ENCODE measurements around the gene COX5A. TPM values are rescaled to one million over a fixed set of nuclear protein-coding genes. Genes with fewer than 3 reads are reported as not detected.
A peak's percentile ranks its signal among the peaks of the same experiment; 100 is the strongest.

The COX5A gene
- total RNA-seq, 2 experiments from 2014 or later: 40.7 to 44.2 TPM

DNA sequence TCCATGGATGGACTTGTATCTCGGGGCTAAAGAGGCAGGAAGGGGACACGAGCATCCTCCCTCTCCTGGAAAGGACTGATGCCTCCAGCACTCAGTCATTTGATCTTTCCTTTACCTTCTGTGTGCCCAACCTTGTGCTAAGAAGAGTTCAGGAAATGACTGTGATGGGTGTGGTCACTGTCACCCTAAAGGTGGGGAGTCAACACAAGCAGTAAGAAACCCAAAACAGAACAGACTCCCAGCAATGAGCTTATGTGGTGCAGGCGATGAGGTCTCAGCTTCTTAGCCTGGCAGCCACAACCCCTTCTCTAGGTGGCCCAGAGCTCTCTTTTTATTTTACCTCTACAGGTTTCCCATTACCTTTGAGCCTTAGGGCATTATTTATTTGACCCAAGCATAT is 44.2 kb downstream of the COX5A start:
- Histone ChIP-seq H3K36me3 (ENCODE audit: insufficient read depth, low read length) (peaks cover 41% of the 10 kb centered on the region), H3K4me1 (ENCODE audit: insufficient read depth, low read length) (peaks cover 68% of the 10 kb centered on the region), H3K9me3 (ENCODE audit: control insufficient read depth in 1 of 2, insufficient read depth in 1 of 2, low read length in 2 of 2) (no peaks in the 10 kb centered on the region), H3K27me3 (ENCODE audit: control insufficient read depth in 1 of 2, insufficient read depth in 2 of 2, low read length in 2 of 2) (no peaks in the 10 kb centered on the region), H3K27ac (ENCODE audit: low read depth in 1 of 2, low read length in 2 of 2) (peak overlapping the region; percentile 5 to 75), H3K4me3 (ENCODE audit: low read length) (no peak overlapping the region)
- Mint-ChIP-seq H3K27me3 (no peaks in the 10 kb centered on the region), H3K36me3 (ENCODE audit: low read depth) (peaks cover 38% of the 10 kb centered on the region), H3K4me3 (peak overlapping the region; percentile 70), H3K27ac (peak overlapping the region; percentile 86), H3K9me3 (no peaks in the 10 kb centered on the region), H3K4me1 (ENCODE audit: low read depth) (peaks cover 43% of the 10 kb centered on the region)
- ChIA-PET POLR2A (interaction anchor here (0.6 to 2.6 kb wide), 14 partner anchors 8 to 116 kb away, joined by 3 to 21 read pairs (median 5); partner anchors contain the start of genes COX5A, CSK, FAM219B and SCAMP2), CTCF (interaction anchor here (1.3 to 1.6 kb wide), 2 partner anchors 8 to 122 kb away, joined by 4 to 8 read pairs; no protein-coding TSS in a partner anchor)
- intact Hi-C loops (cut with DNase I, micrococcal nuclease): loop anchor here (5.0 kb wide), 2 partner anchors 44 to 51 kb away; partner anchors contain the start of genes COX5A (in 1 of the 2) and ULK3 (in 1 of the 2)
- TF ChIP-seq, protein P1, sequence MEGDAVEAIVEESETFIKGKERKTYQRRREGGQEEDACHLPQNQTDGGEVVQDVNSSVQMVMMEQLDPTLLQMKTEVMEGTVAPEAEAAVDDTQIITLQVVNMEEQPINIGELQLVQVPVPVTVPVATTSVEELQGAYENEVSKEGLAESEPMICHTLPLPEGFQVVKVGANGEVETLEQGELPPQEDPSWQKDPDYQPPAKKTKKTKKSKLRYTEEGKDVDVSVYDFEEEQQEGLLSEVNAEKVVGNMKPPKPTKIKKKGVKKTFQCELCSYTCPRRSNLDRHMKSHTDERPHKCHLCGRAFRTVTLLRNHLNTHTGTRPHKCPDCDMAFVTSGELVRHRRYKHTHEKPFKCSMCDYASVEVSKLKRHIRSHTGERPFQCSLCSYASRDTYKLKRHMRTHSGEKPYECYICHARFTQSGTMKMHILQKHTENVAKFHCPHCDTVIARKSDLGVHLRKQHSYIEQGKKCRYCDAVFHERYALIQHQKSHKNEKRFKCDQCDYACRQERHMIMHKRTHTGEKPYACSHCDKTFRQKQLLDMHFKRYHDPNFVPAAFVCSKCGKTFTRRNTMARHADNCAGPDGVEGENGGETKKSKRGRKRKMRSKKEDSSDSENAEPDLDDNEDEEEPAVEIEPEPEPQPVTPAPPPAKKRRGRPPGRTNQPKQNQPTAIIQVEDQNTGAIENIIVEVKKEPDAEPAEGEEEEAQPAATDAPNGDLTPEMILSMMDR (IDR thresholded peaks at IDR 0.05): no peak
- ATAC-seq (ENCODE audit: poor library complexity): peak; percentile 68
- DNase-seq: peak in 12 of 14 experiments; percentile 24 to 88 (median 33)

DNA sequence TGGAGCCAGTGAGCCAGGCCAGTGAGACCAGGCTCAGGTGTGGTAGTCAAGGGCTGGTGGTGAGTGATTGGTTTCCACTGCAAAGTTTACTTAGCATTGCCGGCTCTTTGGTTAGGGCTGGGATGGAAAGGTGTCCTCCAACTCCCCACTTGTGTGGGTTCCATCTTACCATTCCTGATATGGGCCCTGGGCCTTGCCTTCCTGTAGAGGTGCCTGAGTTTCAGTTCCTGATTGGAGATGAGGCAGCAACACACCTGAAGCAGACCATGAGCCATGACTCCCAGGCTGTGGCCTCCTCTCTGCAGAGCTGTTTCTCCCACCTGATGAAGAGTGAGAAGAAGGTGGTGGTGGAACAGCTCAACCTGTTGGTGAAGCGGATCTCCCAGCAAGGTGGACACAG is 44.9 kb downstream of the COX5A start:
- Histone ChIP-seq H3K9me3 (ENCODE audit: control insufficient read depth in 1 of 2, insufficient read depth in 1 of 2, low read length in 2 of 2) (no peaks in the 10 kb centered on the region), H3K27me3 (ENCODE audit: control insufficient read depth in 1 of 2, insufficient read depth in 2 of 2, low read length in 2 of 2) (no peaks in the 10 kb centered on the region), H3K36me3 (ENCODE audit: insufficient read depth, low read length) (peaks cover 37% of the 10 kb centered on the region), H3K4me3 (ENCODE audit: low read length) (no peak overlapping the region), H3K4me1 (ENCODE audit: insufficient read depth, low read length) (peaks cover 70% of the 10 kb centered on the region), H3K27ac (ENCODE audit: low read depth in 1 of 2, low read length in 2 of 2) (peak overlapping the region; percentile 5 to 75)
- TF ChIP-seq, protein P1 (IDR thresholded peaks at IDR 0.05): no peak
- peaks cover 43% of the 10 kb centered on the region for H3K4me1 Mint-ChIP-seq (ENCODE audit: low read depth)
- no peaks in the 10 kb centered on the region for H3K27me3 Mint-ChIP-seq
- H3K4me3 Mint-ChIP-seq: peak overlapping the region; percentile 70
- ChIA-PET CTCF (interaction anchor here (1.6 kb wide), 1 partner anchor 9 kb away, joined by 8 read pairs; no protein-coding TSS in a partner anchor), POLR2A (interaction anchor here (0.6 to 2.6 kb wide), 7 partner anchors 9 to 115 kb away, joined by 3 to 21 read pairs (median 6); partner anchors contain the start of genes FAM219B and SCAMP2)
- DNase-seq (no peak), ATAC-seq (ENCODE audit: poor library complexity) (no peak)
- H3K9me3 Mint-ChIP-seq: no peaks in the 10 kb centered on the region
- intact Hi-C loops (cut with DNase I, micrococcal nuclease): loop anchor here (5.0 kb wide), 2 partner anchors 44 to 51 kb away; partner anchors contain the start of genes COX5A (in 1 of the 2) and ULK3 (in 1 of the 2)
- H3K27ac Mint-ChIP-seq: peak overlapping the region; percentile 86
- peaks cover 33% of the 10 kb centered on the region for H3K36me3 Mint-ChIP-seq (ENCODE audit: low read depth)

GRCh38 chr15:74892313-74892712 is 45.6 kb downstream of the COX5A start:
- no peak overlapping the region for H3K4me3 ChIP-seq (ENCODE audit: low read length)
- CTCF ChIA-PET: no interaction called here
- Mint-ChIP-seq H3K4me3 (peak overlapping the region; percentile 27), H3K9me3 (no peaks in the 10 kb centered on the region), H3K36me3 (ENCODE audit: low read depth) (peaks cover 32% of the 10 kb centered on the region), H3K27me3 (no peaks in the 10 kb centered on the region), H3K4me1 (ENCODE audit: low read depth) (peaks cover 43% of the 10 kb centered on the region), H3K27ac (peak overlapping the region; percentile 86)
- DNase-seq: peak in 1 of 14 experiments; percentile 43
- H3K27me3 ChIP-seq (ENCODE audit: control insufficient read depth in 1 of 2, insufficient read depth in 2 of 2, low read length in 2 of 2): no peaks in the 10 kb centered on the region
- ATAC-seq (ENCODE audit: poor library complexity): no peak
- H3K36me3 ChIP-seq (ENCODE audit: insufficient read depth, low read length): peaks cover 32% of the 10 kb centered on the region
- H3K27ac ChIP-seq (ENCODE audit: low read depth in 1 of 2, low read length in 2 of 2): peak overlapping the region in 1 of 2 donors; percentile 75
- H3K9me3 ChIP-seq (ENCODE audit: control insufficient read depth in 1 of 2, insufficient read depth in 1 of 2, low read length in 2 of 2): no peaks in the 10 kb centered on the region
- TF ChIP-seq, protein P1 (IDR thresholded peaks at IDR 0.05): no peak
- peaks cover 66% of the 10 kb centered on the region for H3K4me1 ChIP-seq (ENCODE audit: insufficient read depth, low read length)
- intact Hi-C loops (cut with DNase I, micrococcal nuclease): loop anchor here (5.0 kb wide), 2 partner anchors 45 to 50 kb away; partner anchors contain the start of genes COX5A (in 1 of the 2) and ULK3 (in 1 of the 2)
- POLR2A ChIA-PET: interaction anchor here (1.5 to 2.6 kb wide), 2 partner anchors 9 to 14 kb away, joined by 4 to 21 read pairs; partner anchors contain the start of gene FAM219B
